Measurements from ENCODE around the gene TRPC3. TPM values are rescaled to one million over a fixed set of nuclear protein-coding genes. Genes with fewer than 3 reads are reported as not detected.

The TRPC3 gene
- total and polyA plus RNA-seq, 2 donors (not counting 1 experiment from before 2014, with no cell fraction given) = 1.2 to 2.3 TPM

DNA sequence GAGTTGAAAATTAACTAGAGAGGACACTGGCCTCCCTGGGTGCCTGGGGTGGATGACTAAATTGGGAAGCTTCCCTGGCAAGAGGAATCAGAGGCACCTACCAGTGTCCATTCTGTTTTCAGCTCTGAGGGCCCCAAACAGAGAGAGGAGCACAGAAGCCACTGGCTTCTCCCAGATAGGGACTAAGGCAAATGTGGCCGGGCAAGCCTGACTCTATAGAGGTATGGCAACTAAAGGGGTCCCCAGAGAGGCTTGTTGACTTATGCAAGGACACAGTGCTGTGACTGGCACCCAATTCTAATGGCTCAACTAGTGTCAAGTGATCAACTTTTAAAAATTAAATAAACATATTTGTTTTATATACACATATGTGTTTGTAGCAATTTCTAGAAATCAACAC lies 17.2 kb downstream of the TRPC3 start:
- H3K27me3 ChIP-seq (ENCODE audit: control insufficient read depth, insufficient read depth, low read length) = no peaks in the 10 kb centered on the region
- H3K9me3 ChIP-seq (ENCODE audit: control insufficient read depth, insufficient read depth, low read depth, low read length) = no peaks in the 10 kb centered on the region
- H2AFZ ChIP-seq (ENCODE audit: low read length) = no peak overlapping the region
- no peak overlapping the region for H3K9ac ChIP-seq (ENCODE audit: insufficient read depth, low read length)
- H3K36me3 ChIP-seq (ENCODE audit: control insufficient read depth, insufficient read depth, low read length) = no peaks in the 10 kb centered on the region
- H3K4me3 ChIP-seq (replicated peaks in 1 of 4; ENCODE audit: control extremely low read depth in 1 of 4, insufficient read depth in 1 of 4, low read depth in 3 of 4, low read length in 4 of 4) = no peak overlapping the region
- no peak overlapping the region for H3K27ac ChIP-seq (ENCODE audit: insufficient read depth, low read length)
- H4K20me1 ChIP-seq (ENCODE audit: control insufficient read depth, extremely low read depth, insufficient read depth, low read length) = no peaks in the 10 kb centered on the region
- DNase-seq (ENCODE audit: low read depth in 2 of 2) = no peak
- H3K79me2 ChIP-seq (ENCODE audit: control insufficient read depth, insufficient read depth, low read length) = no peaks in the 10 kb centered on the region
- H3K4me2 ChIP-seq (ENCODE audit: extremely low read depth, insufficient read depth, low read length) = no peak overlapping the region
- no peak for TF ChIP-seq EZH2 (IDR thresholded peaks at IDR 0.05; ENCODE audit: low read length, missing control alignments)
- no peak for TF ChIP-seq CTCF (conservative IDR thresholded peaks at IDR 0.05 in 1 of 2, IDR thresholded peaks at IDR 0.05 in 1 of 2; ENCODE audit: low read depth in 1 of 2, low read length in 2 of 2)
- H3K4me1 ChIP-seq (ENCODE audit: control insufficient read depth, extremely low read depth, insufficient read depth, low read length) = peaks cover under 1% of the 10 kb centered on the region

DNA sequence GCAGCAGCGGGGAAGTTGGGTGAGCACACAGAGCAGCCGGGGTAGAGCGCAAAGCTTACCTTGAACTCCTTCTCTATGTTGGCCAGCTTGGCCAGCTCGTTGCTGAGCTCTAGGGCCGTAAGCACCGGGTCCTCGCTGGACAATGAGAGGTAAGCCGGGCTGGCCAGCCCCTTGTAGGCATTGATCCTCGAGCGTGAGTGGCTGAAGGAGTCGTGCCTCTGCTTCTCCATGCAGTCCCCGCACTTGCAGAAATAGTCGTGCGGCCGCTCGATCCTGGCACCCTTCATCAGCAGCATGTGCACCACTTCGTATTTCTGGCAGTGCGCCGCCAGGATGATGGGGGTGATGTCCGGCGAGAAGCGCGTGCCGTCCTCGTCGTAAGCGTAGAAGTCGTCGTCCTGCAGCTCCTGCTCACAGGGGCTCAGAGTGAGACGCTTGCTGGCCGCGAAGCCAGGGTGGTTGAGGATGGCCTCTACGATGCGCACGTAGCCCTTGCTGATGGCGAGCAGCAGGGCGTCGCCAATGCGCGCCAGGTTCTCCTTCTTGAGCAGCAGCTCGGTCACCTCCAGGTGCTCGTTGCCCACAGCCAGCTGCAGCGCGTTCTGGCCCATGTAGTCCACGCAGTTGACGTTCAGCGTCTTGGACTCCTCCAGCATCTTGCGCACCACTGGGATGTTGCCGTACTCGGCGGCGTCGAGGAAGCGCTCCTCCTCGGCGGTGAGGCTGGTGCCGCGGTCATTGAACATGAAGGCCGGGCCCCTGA lies 19.5 kb downstream of the TRPC3 start:
- Histone ChIP-seq H2AFZ (ENCODE audit: low read length) (no peak overlapping the region), H4K20me1 (ENCODE audit: control insufficient read depth, extremely low read depth, insufficient read depth, low read length) (no peaks in the 10 kb centered on the region), H3K36me3 (ENCODE audit: control insufficient read depth, insufficient read depth, low read length) (no peaks in the 10 kb centered on the region), H3K79me2 (ENCODE audit: control insufficient read depth, insufficient read depth, low read length) (no peaks in the 10 kb centered on the region), H3K27me3 (ENCODE audit: control insufficient read depth, insufficient read depth, low read length) (no peaks in the 10 kb centered on the region), H3K4me2 (ENCODE audit: extremely low read depth, insufficient read depth, low read length) (no peak overlapping the region), H3K9me3 (ENCODE audit: control insufficient read depth, insufficient read depth, low read depth, low read length) (no peaks in the 10 kb centered on the region), H3K27ac (ENCODE audit: insufficient read depth, low read length) (no peak overlapping the region), H3K9ac (ENCODE audit: insufficient read depth, low read length) (no peak overlapping the region), H3K4me1 (ENCODE audit: control insufficient read depth, extremely low read depth, insufficient read depth, low read length) (no peaks in the 10 kb centered on the region), H3K4me3 (replicated peaks in 1 of 4; ENCODE audit: control extremely low read depth in 1 of 4, insufficient read depth in 1 of 4, low read depth in 3 of 4, low read length in 4 of 4) (no peak overlapping the region)
- TF ChIP-seq EZH2 (IDR thresholded peaks at IDR 0.05; ENCODE audit: low read length, missing control alignments) = no peak
- TF ChIP-seq CTCF (conservative IDR thresholded peaks at IDR 0.05 in 1 of 2, IDR thresholded peaks at IDR 0.05 in 1 of 2; ENCODE audit: low read depth in 1 of 2, low read length in 2 of 2) = no peak
- DNase-seq (ENCODE audit: low read depth in 2 of 2) = no peak

DNA sequence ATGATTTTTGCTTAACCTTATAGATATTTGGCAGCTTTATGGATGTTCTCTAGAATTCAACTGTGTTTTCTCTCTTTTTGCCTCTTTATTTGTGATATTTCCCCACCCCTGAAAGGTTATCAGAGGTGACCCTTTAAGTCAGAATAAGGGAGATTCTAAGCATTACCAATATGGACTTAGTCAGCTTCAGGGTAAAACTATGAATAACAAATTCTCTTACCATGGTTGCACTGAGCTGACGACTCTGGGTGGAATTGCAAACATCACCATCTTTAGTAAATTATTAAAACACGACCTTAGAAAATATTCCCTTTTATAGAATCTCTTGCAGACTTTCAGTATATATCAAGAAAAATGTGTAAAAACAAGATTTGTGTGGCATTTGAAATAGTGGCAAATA lies 21.6 kb downstream of the TRPC3 start:
- Histone ChIP-seq H3K79me2 (ENCODE audit: control insufficient read depth, insufficient read depth, low read length) (no peaks in the 10 kb centered on the region), H3K4me3 (replicated peaks in 1 of 4; ENCODE audit: control extremely low read depth in 1 of 4, insufficient read depth in 1 of 4, low read depth in 3 of 4, low read length in 4 of 4) (no peak overlapping the region), H3K9ac (ENCODE audit: insufficient read depth, low read length) (no peak overlapping the region), H3K4me1 (ENCODE audit: control insufficient read depth, extremely low read depth, insufficient read depth, low read length) (no peaks in the 10 kb centered on the region), H3K4me2 (ENCODE audit: extremely low read depth, insufficient read depth, low read length) (no peak overlapping the region), H4K20me1 (ENCODE audit: control insufficient read depth, extremely low read depth, insufficient read depth, low read length) (no peaks in the 10 kb centered on the region), H3K27ac (ENCODE audit: insufficient read depth, low read length) (no peak overlapping the region), H3K27me3 (ENCODE audit: control insufficient read depth, insufficient read depth, low read length) (no peaks in the 10 kb centered on the region), H3K9me3 (ENCODE audit: control insufficient read depth, insufficient read depth, low read depth, low read length) (no peaks in the 10 kb centered on the region), H2AFZ (ENCODE audit: low read length) (no peak overlapping the region), H3K36me3 (ENCODE audit: control insufficient read depth, insufficient read depth, low read length) (no peaks in the 10 kb centered on the region)
- no peak for TF ChIP-seq CTCF (conservative IDR thresholded peaks at IDR 0.05 in 1 of 2, IDR thresholded peaks at IDR 0.05 in 1 of 2; ENCODE audit: low read depth in 1 of 2, low read length in 2 of 2)
- TF ChIP-seq EZH2 (IDR thresholded peaks at IDR 0.05; ENCODE audit: low read length, missing control alignments) = no peak
- no peak for DNase-seq (ENCODE audit: low read depth in 2 of 2)
